ENCODE results near the gene HEPH.
"Not testable (repeated sequence)": the region's sequence is repeated elsewhere in the genome, so short reads cannot be mapped to it uniquely, and the experiment has no call there.

Gene HEPH, protein sequence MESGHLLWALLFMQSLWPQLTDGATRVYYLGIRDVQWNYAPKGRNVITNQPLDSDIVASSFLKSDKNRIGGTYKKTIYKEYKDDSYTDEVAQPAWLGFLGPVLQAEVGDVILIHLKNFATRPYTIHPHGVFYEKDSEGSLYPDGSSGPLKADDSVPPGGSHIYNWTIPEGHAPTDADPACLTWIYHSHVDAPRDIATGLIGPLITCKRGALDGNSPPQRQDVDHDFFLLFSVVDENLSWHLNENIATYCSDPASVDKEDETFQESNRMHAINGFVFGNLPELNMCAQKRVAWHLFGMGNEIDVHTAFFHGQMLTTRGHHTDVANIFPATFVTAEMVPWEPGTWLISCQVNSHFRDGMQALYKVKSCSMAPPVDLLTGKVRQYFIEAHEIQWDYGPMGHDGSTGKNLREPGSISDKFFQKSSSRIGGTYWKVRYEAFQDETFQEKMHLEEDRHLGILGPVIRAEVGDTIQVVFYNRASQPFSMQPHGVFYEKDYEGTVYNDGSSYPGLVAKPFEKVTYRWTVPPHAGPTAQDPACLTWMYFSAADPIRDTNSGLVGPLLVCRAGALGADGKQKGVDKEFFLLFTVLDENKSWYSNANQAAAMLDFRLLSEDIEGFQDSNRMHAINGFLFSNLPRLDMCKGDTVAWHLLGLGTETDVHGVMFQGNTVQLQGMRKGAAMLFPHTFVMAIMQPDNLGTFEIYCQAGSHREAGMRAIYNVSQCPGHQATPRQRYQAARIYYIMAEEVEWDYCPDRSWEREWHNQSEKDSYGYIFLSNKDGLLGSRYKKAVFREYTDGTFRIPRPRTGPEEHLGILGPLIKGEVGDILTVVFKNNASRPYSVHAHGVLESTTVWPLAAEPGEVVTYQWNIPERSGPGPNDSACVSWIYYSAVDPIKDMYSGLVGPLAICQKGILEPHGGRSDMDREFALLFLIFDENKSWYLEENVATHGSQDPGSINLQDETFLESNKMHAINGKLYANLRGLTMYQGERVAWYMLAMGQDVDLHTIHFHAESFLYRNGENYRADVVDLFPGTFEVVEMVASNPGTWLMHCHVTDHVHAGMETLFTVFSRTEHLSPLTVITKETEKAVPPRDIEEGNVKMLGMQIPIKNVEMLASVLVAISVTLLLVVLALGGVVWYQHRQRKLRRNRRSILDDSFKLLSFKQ

GRCh38 chrX:66163849-66164411, at the start of gene HEPH:
TSS of gene HEPH (plus strand) at chrX:66164247. CDS start at chrX:66170571, 6,324 bp downstream.
- DNase-seq (ENCODE audit: low read depth) = no peak

DNA sequence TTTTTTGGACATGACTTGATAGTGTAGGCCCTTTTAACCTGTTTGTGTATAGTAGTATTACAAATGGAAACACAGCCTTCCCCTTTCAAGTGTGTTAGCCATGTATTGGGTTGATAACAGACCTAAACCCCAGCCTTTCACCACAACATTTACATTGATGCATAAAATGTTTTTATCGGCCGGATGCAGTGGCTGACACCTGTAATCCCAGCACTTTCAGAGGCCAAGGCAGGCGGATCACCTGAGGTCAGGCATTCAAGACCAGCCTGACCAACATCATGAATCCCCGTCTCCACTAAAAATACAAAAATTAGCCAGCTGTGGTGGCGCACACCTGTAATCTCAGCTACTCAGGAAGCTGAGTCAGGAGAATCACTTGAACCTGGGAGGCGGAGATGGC, 45.3 kb upstream of the HEPH start:
- DNase-seq (ENCODE audit: low read depth) = not testable (repeated sequence)

DNA sequence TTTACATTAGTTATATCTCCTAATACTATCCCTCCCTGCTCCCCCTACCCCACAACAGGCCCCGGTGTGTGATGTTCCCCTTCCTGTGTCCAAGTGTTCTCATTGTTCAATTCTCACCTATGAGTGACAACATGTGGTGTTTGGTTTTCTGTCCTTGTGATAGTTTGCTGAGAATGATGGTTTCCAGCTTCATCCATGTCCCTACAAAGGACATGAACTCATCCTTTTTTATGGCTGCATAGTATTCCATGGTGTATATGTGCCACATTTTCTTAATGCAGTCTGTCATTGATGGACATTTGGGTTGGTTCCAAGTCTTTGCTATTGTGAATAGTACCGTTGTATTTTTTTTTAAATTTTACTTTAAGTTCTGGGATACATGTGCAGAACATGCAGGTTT, 42.7 kb upstream of the HEPH start:
- DNase-seq (ENCODE audit: low read depth) = not testable (repeated sequence)

DNA sequence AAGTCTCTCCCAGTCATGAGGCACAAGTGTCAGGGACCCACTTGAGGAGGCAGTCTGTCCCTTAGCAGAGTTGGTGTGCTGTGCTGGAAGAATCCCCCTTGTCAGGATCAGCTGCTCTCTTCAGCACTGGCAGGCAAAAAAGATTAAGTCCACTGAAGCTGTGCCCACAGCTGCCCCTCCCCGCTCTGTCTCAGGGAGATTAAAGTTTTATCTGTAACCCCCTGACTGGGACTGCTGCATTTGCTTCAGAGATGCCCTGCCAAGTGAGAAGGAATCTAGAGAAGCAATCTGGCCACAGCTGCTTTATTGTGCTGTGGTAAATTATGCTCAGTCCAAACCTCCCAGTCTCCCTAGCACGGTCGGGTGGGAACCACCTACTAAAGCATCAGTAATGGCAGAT, 37.4 kb upstream of the HEPH start:
- DNase-seq (ENCODE audit: low read depth) = no peak

- DNase-seq (ENCODE audit: low read depth) = no peak
Measured at GRCh38 chrX:66130469-66130868, 33.6 kb upstream of the HEPH start.

DNA sequence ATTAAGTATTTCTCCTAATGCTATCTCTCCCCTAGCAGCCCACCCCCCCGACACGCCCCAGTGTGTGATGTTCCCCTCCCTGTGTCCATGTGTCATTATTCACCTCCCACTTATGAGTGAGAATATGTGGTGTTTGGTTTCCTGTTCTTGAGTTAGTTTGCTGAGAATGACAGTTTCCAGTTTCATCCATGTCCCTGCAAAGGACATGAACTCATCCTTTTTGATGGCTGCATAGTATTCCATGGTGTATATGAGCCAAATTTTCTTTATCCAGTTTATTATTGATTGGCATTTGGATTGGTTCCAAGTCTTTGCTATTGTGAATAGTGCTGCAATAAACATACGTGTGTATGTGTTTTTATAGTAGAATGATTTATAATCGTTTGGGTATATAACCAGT, 28.8 kb upstream of the HEPH start:
- DNase-seq (ENCODE audit: low read depth) = not testable (repeated sequence)

- no peak for DNase-seq (ENCODE audit: low read depth)
Measured at GRCh38 chrX:66142351-66142750, 21.7 kb upstream of the HEPH start.

- DNase-seq (ENCODE audit: low read depth) = no peak
Measured at GRCh38 chrX:66144258-66144657, 19.8 kb upstream of the HEPH start.

- DNase-seq (ENCODE audit: low read depth) = no peak
Measured at GRCh38 chrX:66149519-66149918, 14.5 kb upstream of the HEPH start.

- DNase-seq (ENCODE audit: low read depth) = no peak
Measured at GRCh38 chrX:66150163-66150562, 13.9 kb upstream of the HEPH start.

DNA sequence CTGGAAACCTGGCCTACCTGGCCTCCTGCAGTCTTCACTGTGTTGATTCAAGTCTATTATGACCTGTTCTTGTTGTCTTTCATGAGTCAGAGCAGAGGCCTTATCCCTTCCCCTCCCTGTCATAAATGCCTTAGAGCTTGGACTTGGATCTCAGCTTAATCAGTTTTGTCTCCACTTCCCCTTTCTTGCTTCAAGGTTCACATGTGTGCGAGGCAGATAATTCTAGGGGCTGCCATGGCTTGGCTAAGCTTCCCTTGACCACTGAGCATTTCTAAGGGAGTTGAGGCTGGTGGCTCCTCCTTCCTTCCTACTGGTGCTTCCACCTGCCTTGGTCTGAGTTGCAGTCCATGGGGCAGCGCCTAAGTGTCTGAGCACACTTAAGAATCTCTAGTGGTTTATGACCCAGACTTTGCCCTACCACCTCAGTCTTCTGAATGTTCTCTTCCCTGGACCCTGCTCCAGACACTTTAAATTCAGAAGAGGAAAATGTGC, 1.7 kb upstream of the HEPH start:
- no peak for DNase-seq (ENCODE audit: low read depth)

GRCh38 chrX:66163447-66163846, 600 bp upstream of the HEPH start:
- no peak for DNase-seq (ENCODE audit: low read depth)

GRCh38 chrX:66164470-66164869, 423 bp downstream of the HEPH start:
- DNase-seq (ENCODE audit: low read depth) = no peak

GRCh38 chrX:66164931-66165330, 884 bp downstream of the HEPH start:
- DNase-seq (ENCODE audit: low read depth) = no peak

- no peak for DNase-seq (ENCODE audit: low read depth)
Measured at GRCh38 chrX:66166671-66167070, 2.6 kb downstream of the HEPH start.

DNA sequence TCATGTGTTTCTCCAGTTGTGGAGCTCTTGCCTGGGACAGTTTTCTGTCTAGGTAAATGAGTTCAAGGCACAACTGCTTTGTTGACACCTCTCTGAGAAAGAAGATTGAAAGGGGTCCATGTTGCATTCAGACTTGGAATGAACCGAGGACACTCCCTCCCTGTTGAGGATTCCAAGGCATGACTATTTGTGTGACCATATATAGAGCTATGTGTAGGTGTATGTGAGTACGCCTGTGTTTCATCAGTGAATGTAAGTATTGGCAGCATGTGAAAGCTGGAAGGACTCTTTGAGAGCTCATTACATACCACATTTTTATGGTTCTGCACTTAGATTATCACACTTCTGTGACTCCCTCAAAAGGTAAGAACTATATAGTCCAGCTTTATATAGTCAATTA, 3.4 kb downstream of the HEPH start:
- DNase-seq (ENCODE audit: low read depth) = no peak

DNA sequence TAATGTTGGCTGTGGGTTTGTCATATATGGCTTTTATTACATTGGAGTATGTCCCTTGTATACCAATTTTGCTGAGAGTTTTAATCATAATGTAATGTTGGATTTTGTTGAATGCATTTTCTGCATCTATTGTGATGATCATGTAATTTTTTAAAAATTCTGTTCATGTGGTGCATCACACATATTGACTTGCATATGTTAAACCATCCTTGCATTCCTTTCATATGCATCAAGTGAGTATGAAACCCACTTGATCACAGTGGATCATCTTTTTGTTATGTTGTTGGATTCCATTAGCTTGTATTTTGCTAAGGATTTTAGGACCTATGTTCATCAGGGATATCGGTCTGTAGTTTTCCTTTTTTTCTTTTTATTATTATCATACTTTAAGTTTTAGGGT, 12.1 kb downstream of the HEPH start:
- DNase-seq (ENCODE audit: low read depth) = no peak

- no peak for DNase-seq (ENCODE audit: low read depth)
Measured at GRCh38 chrX:66191563-66191962, 27.5 kb downstream of the HEPH start.

DNA sequence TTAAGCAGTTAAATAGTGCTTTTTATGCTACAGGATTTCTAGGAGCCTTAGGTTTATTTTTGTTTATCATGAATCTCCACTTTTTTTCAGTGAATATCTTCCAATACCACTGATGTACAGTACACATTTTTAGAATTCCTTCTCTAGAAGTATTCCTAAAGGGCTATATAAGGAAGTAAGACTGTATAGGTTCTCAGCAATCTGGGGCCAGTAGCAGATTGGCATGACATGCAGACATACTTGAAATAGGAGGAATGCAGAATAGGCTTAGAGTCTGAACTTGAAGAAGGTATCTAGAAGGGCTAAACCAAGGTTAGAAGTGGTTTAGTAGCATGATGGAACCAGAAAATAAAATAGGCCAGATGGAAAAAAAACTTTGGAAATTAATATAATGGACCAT, 29.8 kb downstream of the HEPH start:
- no peak for DNase-seq (ENCODE audit: low read depth)

- no peak for DNase-seq (ENCODE audit: low read depth)
Measured at GRCh38 chrX:66200050-66200664, 36.1 kb downstream of the HEPH start.
